ENCODE measurements around the gene KIF5B. TPM values are rescaled to one million over a fixed set of nuclear protein-coding genes. Genes with fewer than 3 reads are reported as not detected.
A peak's percentile ranks its signal among the peaks of the same experiment; 100 is the strongest.

The KIF5B gene
- total RNA-seq, 1 experiment from 2014 or later = 70.5 TPM

DNA sequence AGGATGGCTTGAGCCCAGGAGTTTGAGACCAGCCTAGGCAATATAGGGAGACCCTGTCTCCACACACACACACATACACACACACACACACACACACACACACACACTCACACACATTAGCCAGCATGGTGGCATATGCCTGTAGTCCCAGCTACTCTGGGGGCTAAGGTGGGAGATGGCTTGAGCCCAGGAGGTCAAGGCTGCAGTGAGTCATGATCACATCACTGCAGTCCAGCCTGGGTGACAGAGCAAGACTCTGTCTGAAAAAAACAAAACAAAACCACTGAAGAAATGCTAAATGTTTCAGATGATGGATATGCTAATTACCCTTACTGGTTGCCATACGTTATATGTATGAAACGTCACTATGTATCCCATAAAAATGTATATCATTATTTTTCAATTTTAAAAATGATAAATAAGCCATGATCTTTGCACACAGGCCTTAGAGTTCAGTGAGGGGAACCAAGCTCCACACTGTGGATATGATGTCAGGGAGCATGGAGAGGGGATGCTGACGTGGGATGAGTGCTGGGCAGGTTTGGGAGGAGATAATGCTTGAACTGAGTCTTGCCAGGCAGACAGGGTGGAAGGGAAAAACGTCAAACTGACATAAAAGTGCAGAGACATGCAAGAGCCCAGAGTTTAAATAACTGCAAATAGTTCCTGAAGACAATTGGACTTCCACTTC lies 81.6 kb downstream of the KIF5B start:
- H4K91ac ChIP-seq (ENCODE audit: insufficient read length, low read depth, low read length) = no peak overlapping the region
- H3K9me3 ChIP-seq (ENCODE audit: control insufficient read depth, low read depth, low read length) = no peaks in the 10 kb centered on the region
- Mint-ChIP-seq H3K27me3 (ENCODE audit: low read depth) (no peaks in the 10 kb centered on the region), H3K4me1 (peaks cover 16 to 21% of the 10 kb centered on the region in 2 experiments), H3K36me3 (ENCODE audit: insufficient read depth in 1 of 3, low read depth in 3 of 3) (peaks cover 0 to 9% (median 4%) of the 10 kb centered on the region in 3 experiments; a peak in 4 of 7 replicates), H3K27ac (peak overlapping the region; percentile 44 to 79 (median 74); a peak in 6 of 7 replicates), H3K4me3 (no peak overlapping the region), H3K9me3 (peaks cover 4 to 6% of the 10 kb centered on the region in 2 experiments; a peak in 4 of 5 replicates)
- DNase-seq = no peak
- H3K18ac ChIP-seq (ENCODE audit: insufficient read length, low read depth, low read length) = no peak overlapping the region
- no peak overlapping the region for H3K9ac ChIP-seq (ENCODE audit: extremely low read depth, insufficient read length, low read length)
- no peak overlapping the region for H2BK20ac ChIP-seq (ENCODE audit: low read depth, low read length, poor library complexity, severe bottlenecking)
- H3K4me2 ChIP-seq (ENCODE audit: insufficient read depth, insufficient read length, low read length) = no peak overlapping the region
- H3K4me1 ChIP-seq (ENCODE audit: insufficient read depth, low read length) = peaks cover 9% of the 10 kb centered on the region; the same call in 1 of the 2 replicates
- no peaks in the 10 kb centered on the region for H3K27me3 ChIP-seq (ENCODE audit: insufficient read depth, low read length)
- H2BK5ac ChIP-seq (ENCODE audit: insufficient read length, low read length) = no peak overlapping the region
- no peak overlapping the region for H3K56ac ChIP-seq (ENCODE audit: insufficient read length, low read depth, low read length)
- no peak overlapping the region for H3K14ac ChIP-seq (ENCODE audit: insufficient read depth, low read length)
- no peak overlapping the region for H2AK5ac ChIP-seq (ENCODE audit: insufficient read length, low read length)
- H2BK15ac ChIP-seq (ENCODE audit: low read depth, low read length) = no peak overlapping the region
- no peaks in the 10 kb centered on the region for H4K20me1 ChIP-seq (ENCODE audit: control insufficient read depth, insufficient read depth, insufficient read length)
- TF ChIP-seq CTCF (conservative IDR thresholded peaks at IDR 0.05) = no peak
- no peak overlapping the region for H4K5ac ChIP-seq (ENCODE audit: insufficient read length, low read depth, low read length)
- H4K8ac ChIP-seq (replicated peaks; ENCODE audit: insufficient read length, low read depth, low read length) = no peak overlapping the region
- H2BK120ac ChIP-seq (ENCODE audit: low read depth, low read length, poor library complexity, severe bottlenecking) = no peak overlapping the region
- no peak overlapping the region for H3K23ac ChIP-seq (ENCODE audit: insufficient read length, low read depth, low read length)
- no peak overlapping the region for H2BK12ac ChIP-seq (ENCODE audit: insufficient read length, low read depth, low read length)
- no peak overlapping the region for H2AFZ ChIP-seq (ENCODE audit: low read length)
- H3K23me2 ChIP-seq (ENCODE audit: insufficient read length, low read depth, low read length, poor library complexity, severe bottlenecking) = no peaks in the 10 kb centered on the region
- H3T11ph ChIP-seq (ENCODE audit: low read length) = no peak overlapping the region
- no peaks in the 10 kb centered on the region for H3K79me1 ChIP-seq (ENCODE audit: insufficient read depth, low read depth, low read length, poor library complexity, severe bottlenecking)
- no peaks in the 10 kb centered on the region for H3K79me2 ChIP-seq (ENCODE audit: insufficient read depth, low read length)
- H3K4ac ChIP-seq (ENCODE audit: low read depth, low read length) = no peak overlapping the region
- WGBS (ENCODE audit: extremely low coverage, insufficient read length, low lambda C conversion rate) = no CpG with 5 or more reads among the region's 4 CpGs
- no peak overlapping the region for H3K27ac ChIP-seq (ENCODE audit: insufficient read length, low read depth, low read length)

All from H9 (cell line).